Epidermal melanocyte (primary cell): ENCODE data around the gene ZEB2.

Experiments used
- DNase-seq: peaks from one replicate; pipeline ENCODE4 v3.0.0; 2011; ENCODE audit warnings: low spot score; ENCODE audit not compliant: insufficient read length

ZEB2 gene

DNA sequence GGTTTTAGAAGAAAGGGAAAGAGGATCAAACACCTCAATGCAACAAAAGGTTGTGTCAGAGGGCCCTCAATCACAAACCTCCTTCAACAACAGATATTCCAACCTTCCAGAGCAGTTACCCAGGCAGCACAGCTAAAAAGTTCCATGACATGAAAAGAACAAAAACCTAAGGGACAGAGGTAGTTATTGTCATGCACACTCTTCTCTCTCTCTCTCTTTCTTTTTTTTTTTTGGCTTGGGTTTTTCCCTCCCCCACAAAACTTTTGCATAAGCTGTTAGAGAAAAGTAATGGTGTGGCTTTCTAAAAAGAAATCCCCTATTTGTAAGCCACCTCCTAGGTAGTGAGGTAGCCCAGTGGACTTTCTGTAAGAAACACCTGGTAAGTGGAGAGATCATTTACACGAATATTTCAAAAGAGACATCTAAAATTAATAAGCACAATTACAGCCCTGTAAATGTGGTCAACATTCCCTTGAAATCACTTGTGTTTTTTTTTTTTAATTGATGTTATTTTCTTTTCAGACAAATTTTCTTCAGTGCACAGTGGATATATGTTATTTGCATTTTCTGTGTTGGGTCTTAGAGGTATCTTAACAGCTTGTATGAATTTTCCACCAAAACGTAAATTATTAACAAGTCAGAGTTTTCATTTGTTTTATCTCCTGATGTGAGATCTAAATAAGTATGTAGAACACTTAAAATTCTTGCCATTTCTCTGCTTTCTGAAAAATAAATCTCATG lies 48.4 kb downstream of the ZEB2 start:
- DNase-seq = no peak

DNA sequence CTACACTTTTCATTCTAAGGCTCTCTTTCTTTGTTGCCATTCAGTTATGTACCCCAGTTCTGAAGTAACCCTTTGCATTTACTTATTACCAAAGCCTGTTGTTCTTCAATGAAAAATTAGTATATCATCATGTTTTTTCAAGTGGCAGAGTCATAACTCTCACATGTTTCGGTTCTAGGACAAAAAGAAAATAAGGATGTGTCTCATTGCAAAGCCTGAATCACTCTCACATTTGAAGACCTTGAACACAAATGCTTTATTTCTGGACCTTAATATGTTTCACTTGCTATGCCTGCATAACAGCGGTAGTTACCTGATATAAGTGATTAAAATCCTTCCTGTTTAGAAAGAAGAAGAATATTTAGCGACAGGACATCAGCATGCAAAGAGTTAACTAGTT lies 49.1 kb downstream of the ZEB2 start:
- DNase-seq = no peak

GRCh38 chr2:144470334-144470733 lies 49.6 kb downstream of the ZEB2 start:
- DNase-seq = no peak

GRCh38 chr2:144469798-144470197 lies 50.1 kb downstream of the ZEB2 start:
- DNase-seq = no peak

DNA sequence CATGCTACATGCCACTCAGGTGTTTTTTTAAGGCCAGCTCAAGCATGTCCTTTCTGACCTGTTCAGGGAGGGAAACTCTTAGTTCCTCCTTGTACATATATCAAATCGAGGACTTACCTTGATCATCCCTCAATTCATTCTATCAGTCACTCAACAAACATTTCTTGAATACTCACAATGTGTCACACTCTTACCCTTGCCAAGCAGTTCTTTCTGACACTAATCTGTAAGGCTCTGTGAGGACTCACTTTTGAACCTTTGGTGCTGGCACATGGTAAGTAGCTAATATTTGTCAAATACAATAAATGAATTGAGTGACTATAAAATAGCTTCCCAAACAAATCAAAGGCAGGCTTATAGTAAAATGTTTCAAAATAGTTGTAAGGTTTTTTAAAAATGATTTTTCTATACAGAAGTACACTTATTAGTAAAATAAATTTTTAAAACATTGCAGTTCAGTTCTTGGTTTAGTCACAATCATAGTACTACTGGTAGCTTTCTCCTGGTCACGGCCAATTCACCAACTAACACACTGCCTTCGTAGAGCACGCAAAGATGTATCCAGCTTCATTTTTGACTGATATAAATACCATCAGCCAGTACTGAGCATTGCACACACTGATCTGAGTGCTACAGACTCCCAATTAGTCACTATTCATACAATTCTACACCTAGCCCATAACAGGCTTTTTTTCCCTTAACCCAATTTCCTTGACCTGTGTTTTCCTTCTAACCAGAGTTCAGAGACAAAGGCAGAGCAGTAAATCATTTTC lies 50.9 kb downstream of the ZEB2 start:
- DNase-seq = no peak

DNA sequence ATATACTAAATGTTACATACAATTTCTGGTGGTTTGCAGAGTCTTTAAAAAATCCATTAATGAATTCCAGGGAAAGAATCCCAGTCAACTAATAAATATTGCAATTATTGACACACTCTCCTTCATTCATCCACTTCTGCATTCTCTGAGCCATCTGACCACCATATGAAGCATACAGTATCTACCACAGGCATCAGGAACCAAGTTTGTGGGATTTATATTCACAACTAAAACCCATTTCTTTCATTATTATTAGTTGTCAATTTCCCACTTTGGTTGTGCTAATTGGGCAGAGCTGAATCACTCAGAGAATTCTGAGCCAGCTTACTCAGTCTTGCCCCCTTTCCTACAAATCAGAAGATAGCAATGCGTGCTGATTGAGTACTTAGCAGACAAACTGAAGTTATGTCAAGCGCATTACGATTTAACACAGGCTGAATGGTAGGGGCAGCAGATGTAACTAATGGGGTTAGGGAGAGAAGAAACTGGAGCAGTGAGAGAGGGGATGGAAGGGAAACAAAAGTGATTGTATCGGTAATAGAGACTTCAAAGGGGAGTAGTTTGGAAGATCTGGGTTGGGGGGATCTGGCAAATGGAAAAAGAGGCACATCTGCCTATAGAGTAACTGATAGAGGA lies 52.3 kb downstream of the ZEB2 start:
- no peak for DNase-seq

GRCh38 chr2:144466637-144467036 lies 53.3 kb downstream of the ZEB2 start:
- DNase-seq = no peak

- DNase-seq = no peak
Observed at GRCh38 chr2:144465749-144466148, 54.2 kb downstream of the ZEB2 start.

DNA sequence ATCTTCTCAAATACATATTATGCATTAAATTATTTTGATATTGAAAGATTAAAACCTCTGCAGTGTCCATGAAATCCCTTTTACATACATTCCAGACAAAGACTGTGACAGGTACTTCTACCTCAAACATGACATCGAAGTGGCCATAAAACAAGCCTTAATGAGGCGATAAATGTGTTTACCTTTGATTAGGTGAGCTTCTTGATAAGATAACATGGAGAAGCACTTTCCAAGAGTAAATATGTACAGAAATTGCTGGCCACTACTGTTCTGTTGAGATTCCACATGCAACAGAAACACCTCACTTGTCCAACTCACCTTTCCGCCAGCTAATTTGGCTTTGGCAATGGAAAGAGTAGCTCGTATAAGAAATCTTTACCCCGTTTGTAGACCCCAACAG lies 55.2 kb downstream of the ZEB2 start:
- DNase-seq = no peak

DNA sequence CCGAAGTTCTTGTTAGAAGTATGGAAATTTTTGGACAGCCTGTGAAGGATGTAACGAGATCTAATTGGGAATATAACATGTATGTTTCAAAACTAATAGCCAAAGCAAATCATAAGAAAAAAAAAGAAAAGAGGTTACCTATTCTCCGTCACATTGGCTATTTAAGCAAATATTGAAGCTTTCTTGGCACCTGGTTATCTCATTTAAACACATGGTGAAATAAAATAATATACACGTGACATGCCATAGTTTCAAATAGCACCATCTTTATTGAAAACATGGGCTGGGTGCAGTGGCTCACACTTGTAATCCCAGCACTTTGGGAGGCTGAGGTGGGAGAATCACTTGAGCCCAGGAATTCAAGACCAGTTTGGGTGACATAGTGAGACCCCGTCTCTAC lies 56.7 kb downstream of the ZEB2 start:
- no peak for DNase-seq

GRCh38 chr2:144462266-144462665 lies 57.7 kb downstream of the ZEB2 start:
- no peak for DNase-seq

- peak; percentile 38 for DNase-seq
Observed at GRCh38 chr2:144461308-144461766, 58.6 kb downstream of the ZEB2 start.

DNA sequence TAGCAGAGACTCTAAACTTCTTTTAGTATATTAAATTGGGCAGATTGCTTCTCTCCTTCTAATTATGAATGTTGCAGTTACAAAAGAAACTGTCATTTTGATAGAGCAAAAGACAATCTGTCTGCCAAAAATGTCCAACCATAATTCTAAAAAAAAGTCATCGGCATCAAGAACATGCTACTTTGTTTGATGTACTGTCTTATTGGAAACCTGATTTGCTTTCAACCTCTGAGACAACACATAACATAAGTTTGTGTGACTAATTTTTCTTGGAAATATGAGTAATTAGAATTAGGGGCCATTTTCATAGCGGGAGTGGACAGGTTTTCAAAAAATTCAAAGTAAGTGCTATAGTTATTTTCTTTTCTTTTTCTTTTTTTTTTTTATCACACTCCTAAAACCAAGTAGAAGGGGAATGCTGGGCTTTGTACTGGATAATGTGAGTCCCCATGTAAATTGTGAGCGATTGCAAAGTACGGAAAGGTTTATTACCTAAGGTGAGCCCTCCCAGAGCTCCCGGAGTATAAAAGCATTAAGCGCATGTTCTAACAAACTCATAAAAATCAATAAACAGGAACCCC lies 59.1 kb downstream of the ZEB2 start:
- no peak for DNase-seq

GRCh38 chr2:144459937-144460336 lies 60.0 kb downstream of the ZEB2 start:
- DNase-seq = no peak

- DNase-seq = no peak
Observed at GRCh38 chr2:144459286-144459685, 60.6 kb downstream of the ZEB2 start.

- DNase-seq = no peak
Observed at GRCh38 chr2:144458541-144458940, 61.4 kb downstream of the ZEB2 start.

GRCh38 chr2:144456680-144457079 lies 63.2 kb downstream of the ZEB2 start:
- DNase-seq = no peak

- DNase-seq = no peak
Observed at GRCh38 chr2:144455987-144456386, 63.9 kb downstream of the ZEB2 start.

GRCh38 chr2:144454466-144455287 lies 65.2 kb downstream of the ZEB2 start:
- DNase-seq = no peak

GRCh38 chr2:144453486-144454158 lies 66.3 kb downstream of the ZEB2 start:
- DNase-seq = no peak

- DNase-seq = no peak
Observed at GRCh38 chr2:144452989-144453336, 67.0 kb downstream of the ZEB2 start.
